Measurements from ENCODE around the gene ASF1A. TPM values are rescaled to one million over a fixed set of nuclear protein-coding genes. Genes with fewer than 3 reads are reported as not detected.

ASF1A gene
- total and polyA plus RNA-seq, 4 donors, result 5.6 to 27.0 (median 7.2) TPM

DNA sequence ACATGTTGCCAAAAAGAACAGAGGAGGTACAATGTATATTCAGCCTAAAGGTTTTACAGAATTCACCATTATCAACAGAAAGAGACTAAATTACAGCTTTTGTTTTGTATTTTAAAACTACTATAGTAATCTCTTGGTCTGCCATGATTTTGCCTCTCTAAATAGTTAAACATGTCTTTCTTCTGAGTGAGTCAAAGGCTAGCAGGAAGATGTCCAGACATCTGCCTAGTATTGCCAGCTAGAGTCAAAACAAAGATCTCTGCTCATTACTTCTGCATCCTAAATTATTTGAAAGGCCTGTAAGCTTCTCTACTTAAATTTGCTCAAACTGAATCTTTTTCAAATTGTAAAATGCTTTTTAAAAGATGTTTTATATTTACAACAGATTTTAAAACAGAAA is 8.8 kb downstream of the ASF1A start:
- Histone ChIP-seq H3K4me3 (ENCODE audit: low read depth in 1 of 3, low read length in 3 of 3) (no peak overlapping the region), H3K27me3 (ENCODE audit: control insufficient read depth in 4 of 4, insufficient read depth in 4 of 4, low read length in 3 of 4) (no peaks in the 10 kb centered on the region), H3K36me3 (ENCODE audit: control insufficient read depth in 4 of 4, insufficient read depth in 3 of 4, low read depth in 1 of 4, low read length in 3 of 4) (peaks cover 0 to 14% (median 11%) of the 10 kb centered on the region in 4 donors), H3K27ac (ENCODE audit: low read depth in 1 of 2, low read length in 2 of 2) (no peak overlapping the region), H3K4me1 (ENCODE audit: control insufficient read depth in 4 of 4, insufficient read depth in 4 of 4, low read length in 3 of 4) (no peaks in the 10 kb centered on the region), H3K9ac (ENCODE audit: low read depth in 1 of 2, low read length in 2 of 2) (no peak overlapping the region), H3K9me3 (ENCODE audit: control insufficient read depth in 4 of 4, low read length in 3 of 4) (no peaks in the 10 kb centered on the region)
- no peak for DNase-seq (ENCODE audit: low spot score)
- TF ChIP-seq RAD21 (IDR thresholded peaks at IDR 0.05), result no peak
- TF ChIP-seq EGR1 (IDR thresholded peaks at IDR 0.05; ENCODE audit: low read depth in 2 of 2), result no peak
- TF ChIP-seq GABPA (IDR thresholded peaks at IDR 0.05 in 1 of 2, conservative IDR thresholded peaks at IDR 0.05 in 1 of 2), result no peak
- TF ChIP-seq, protein P1, sequence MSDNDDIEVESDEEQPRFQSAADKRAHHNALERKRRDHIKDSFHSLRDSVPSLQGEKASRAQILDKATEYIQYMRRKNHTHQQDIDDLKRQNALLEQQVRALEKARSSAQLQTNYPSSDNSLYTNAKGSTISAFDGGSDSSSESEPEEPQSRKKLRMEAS (IDR thresholded peaks at IDR 0.05), result no peak
- no peak for TF ChIP-seq RXRA (IDR thresholded peaks at IDR 0.05)
- no peak for TF ChIP-seq FOXA2 (IDR thresholded peaks at IDR 0.05)
- no peak for TF ChIP-seq FOXA1 (IDR thresholded peaks at IDR 0.05)
- TF ChIP-seq, protein P2, sequence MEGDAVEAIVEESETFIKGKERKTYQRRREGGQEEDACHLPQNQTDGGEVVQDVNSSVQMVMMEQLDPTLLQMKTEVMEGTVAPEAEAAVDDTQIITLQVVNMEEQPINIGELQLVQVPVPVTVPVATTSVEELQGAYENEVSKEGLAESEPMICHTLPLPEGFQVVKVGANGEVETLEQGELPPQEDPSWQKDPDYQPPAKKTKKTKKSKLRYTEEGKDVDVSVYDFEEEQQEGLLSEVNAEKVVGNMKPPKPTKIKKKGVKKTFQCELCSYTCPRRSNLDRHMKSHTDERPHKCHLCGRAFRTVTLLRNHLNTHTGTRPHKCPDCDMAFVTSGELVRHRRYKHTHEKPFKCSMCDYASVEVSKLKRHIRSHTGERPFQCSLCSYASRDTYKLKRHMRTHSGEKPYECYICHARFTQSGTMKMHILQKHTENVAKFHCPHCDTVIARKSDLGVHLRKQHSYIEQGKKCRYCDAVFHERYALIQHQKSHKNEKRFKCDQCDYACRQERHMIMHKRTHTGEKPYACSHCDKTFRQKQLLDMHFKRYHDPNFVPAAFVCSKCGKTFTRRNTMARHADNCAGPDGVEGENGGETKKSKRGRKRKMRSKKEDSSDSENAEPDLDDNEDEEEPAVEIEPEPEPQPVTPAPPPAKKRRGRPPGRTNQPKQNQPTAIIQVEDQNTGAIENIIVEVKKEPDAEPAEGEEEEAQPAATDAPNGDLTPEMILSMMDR (IDR thresholded peaks at IDR 0.05; ENCODE audit: low read depth, low read length, missing input control), result no peak
- no peak for TF ChIP-seq NR2F2 (IDR thresholded peaks at IDR 0.05)
- TF ChIP-seq, protein P3, sequence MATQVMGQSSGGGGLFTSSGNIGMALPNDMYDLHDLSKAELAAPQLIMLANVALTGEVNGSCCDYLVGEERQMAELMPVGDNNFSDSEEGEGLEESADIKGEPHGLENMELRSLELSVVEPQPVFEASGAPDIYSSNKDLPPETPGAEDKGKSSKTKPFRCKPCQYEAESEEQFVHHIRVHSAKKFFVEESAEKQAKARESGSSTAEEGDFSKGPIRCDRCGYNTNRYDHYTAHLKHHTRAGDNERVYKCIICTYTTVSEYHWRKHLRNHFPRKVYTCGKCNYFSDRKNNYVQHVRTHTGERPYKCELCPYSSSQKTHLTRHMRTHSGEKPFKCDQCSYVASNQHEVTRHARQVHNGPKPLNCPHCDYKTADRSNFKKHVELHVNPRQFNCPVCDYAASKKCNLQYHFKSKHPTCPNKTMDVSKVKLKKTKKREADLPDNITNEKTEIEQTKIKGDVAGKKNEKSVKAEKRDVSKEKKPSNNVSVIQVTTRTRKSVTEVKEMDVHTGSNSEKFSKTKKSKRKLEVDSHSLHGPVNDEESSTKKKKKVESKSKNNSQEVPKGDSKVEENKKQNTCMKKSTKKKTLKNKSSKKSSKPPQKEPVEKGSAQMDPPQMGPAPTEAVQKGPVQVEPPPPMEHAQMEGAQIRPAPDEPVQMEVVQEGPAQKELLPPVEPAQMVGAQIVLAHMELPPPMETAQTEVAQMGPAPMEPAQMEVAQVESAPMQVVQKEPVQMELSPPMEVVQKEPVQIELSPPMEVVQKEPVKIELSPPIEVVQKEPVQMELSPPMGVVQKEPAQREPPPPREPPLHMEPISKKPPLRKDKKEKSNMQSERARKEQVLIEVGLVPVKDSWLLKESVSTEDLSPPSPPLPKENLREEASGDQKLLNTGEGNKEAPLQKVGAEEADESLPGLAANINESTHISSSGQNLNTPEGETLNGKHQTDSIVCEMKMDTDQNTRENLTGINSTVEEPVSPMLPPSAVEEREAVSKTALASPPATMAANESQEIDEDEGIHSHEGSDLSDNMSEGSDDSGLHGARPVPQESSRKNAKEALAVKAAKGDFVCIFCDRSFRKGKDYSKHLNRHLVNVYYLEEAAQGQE (IDR thresholded peaks at IDR 0.05), result no peak
- TF ChIP-seq JUND (IDR thresholded peaks at IDR 0.05), result no peak
- TF ChIP-seq, protein P4, sequence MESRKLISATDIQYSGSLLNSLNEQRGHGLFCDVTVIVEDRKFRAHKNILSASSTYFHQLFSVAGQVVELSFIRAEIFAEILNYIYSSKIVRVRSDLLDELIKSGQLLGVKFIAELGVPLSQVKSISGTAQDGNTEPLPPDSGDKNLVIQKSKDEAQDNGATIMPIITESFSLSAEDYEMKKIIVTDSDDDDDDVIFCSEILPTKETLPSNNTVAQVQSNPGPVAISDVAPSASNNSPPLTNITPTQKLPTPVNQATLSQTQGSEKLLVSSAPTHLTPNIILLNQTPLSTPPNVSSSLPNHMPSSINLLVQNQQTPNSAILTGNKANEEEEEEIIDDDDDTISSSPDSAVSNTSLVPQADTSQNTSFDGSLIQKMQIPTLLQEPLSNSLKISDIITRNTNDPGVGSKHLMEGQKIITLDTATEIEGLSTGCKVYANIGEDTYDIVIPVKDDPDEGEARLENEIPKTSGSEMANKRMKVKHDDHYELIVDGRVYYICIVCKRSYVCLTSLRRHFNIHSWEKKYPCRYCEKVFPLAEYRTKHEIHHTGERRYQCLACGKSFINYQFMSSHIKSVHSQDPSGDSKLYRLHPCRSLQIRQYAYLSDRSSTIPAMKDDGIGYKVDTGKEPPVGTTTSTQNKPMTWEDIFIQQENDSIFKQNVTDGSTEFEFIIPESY (IDR thresholded peaks at IDR 0.05), result no peak
- no peak for TF ChIP-seq TAF1 (conservative IDR thresholded peaks at IDR 0.05)
- TF ChIP-seq, protein P5, sequence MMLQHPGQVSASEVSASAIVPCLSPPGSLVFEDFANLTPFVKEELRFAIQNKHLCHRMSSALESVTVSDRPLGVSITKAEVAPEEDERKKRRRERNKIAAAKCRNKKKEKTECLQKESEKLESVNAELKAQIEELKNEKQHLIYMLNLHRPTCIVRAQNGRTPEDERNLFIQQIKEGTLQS (IDR thresholded peaks at IDR 0.05), result no peak
- TF ChIP-seq SP1 (IDR thresholded peaks at IDR 0.05), result no peak
- no peak for TF ChIP-seq HNF4G (IDR thresholded peaks at IDR 0.05)

DNA sequence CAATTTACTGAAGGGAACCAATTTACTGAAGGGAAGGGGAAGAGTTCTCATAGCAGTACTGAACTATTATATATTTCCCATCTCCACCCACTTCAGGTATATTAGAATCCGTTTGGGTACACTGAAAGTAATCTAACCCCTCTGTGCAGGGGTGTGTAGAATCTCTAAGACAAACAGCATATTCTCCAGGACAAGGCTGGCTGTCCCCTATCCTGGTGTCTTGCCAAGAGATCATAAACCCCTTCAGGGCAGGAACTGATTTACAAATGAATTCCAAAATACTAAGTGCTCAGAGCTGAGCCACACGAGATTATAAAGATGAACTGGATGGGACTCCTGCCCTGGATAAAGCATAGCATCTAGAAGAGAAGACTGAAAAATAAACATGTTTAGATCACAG is 9.2 kb downstream of the ASF1A start:
- Histone ChIP-seq H3K27ac (ENCODE audit: low read depth in 1 of 2, low read length in 2 of 2) (no peak overlapping the region), H3K27me3 (ENCODE audit: control insufficient read depth in 4 of 4, insufficient read depth in 4 of 4, low read length in 3 of 4) (no peaks in the 10 kb centered on the region), H3K4me1 (ENCODE audit: control insufficient read depth in 4 of 4, insufficient read depth in 4 of 4, low read length in 3 of 4) (no peaks in the 10 kb centered on the region), H3K9ac (ENCODE audit: low read depth in 1 of 2, low read length in 2 of 2) (no peak overlapping the region), H3K4me3 (ENCODE audit: low read depth in 1 of 3, low read length in 3 of 3) (no peak overlapping the region), H3K36me3 (ENCODE audit: control insufficient read depth in 4 of 4, insufficient read depth in 3 of 4, low read depth in 1 of 4, low read length in 3 of 4) (peaks cover 0 to 18% (median 13%) of the 10 kb centered on the region in 4 donors), H3K9me3 (ENCODE audit: control insufficient read depth in 4 of 4, low read length in 3 of 4) (no peaks in the 10 kb centered on the region)
- no peak for DNase-seq (ENCODE audit: low spot score)
- 76% methylated on average over 2 of the region's 2 CpGs for WGBS
- TF ChIP-seq HNF4A (conservative IDR thresholded peaks at IDR 0.05) (no peak), RAD21 (IDR thresholded peaks at IDR 0.05) (no peak)
- TF ChIP-seq, protein P3 (IDR thresholded peaks at IDR 0.05), result no peak
- TF ChIP-seq, protein P2 (IDR thresholded peaks at IDR 0.05; ENCODE audit: low read depth, low read length, missing input control), result no peak
